Measurements from ENCODE around the gene PLD1. TPM values are rescaled to one million over a fixed set of nuclear protein-coding genes. Genes with fewer than 3 reads are reported as not detected.

The PLD1 gene
- total RNA-seq, 3 donors from 2014 or later: 0.52 to 1.3 (median 0.66) TPM

DNA sequence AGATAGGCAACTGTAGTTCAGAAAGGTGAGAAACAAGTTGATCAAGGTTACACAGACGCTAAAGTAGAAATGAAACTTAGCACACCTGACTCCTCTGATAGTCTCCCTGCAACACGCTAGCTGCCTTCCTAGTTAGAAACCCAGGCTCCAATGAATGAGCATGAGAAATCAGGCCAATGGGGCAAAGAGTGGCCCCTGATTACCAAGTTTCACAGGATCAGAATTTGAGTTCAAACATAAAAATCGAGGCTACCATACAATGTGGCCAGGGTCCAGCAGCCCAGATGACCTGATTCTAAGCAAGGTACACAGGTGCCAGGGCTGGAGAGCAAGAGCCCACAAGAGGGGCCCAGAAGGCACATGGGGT is 7.7 kb downstream of the PLD1 start:
- Mint-ChIP-seq H3K4me1 (ENCODE audit: low read depth) (no peaks in the 10 kb centered on the region), H3K27me3 (ENCODE audit: low read depth) (peaks cover 2% of the 10 kb centered on the region), H3K9me3 (no peaks in the 10 kb centered on the region), H3K4me3 (no peak overlapping the region), H3K36me3 (ENCODE audit: insufficient read depth) (no peaks in the 10 kb centered on the region)
- DNase-seq: no peak
- no peak for ATAC-seq

DNA sequence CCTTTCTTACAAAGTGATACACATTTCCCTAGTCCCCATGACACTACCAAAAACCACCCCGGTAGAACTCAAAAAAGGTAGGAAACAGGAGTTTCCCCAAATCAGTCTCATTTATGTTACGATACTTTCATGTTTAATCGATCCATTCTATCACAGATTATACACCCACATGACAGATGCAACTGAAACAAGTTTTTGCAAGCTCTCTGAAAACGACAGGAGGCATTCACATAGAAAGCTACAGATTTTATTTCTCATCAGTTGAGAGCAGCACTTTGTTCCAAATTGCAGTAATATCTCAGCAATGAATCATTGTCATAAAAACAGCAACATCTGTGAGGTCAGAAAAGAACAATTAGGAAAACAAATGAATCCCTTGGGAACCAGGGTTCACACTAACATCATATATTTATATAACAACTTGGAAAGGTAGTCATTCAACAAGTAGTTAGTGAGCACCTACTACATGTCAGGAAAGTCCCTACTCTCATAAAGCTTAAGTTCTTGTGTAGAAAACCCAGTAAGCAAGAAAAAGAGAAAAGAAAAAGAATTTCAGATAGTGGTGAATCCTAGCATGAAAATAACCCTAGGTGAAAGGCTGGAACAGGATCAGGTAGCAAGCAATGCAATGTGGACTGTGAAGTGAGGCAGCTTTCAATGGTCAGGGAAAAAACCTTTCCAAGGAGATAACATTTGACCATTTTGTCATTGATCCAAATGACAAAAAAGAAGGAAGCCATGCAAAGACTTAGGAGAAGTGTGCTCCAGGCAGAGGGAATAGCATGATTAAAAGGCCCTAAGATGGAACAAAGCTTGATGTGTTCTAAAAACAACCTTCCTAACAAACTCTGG is 8.3 kb downstream of the PLD1 start:
- Mint-ChIP-seq H3K4me1 (ENCODE audit: low read depth) (no peaks in the 10 kb centered on the region), H3K36me3 (ENCODE audit: insufficient read depth) (no peaks in the 10 kb centered on the region), H3K4me3 (no peak overlapping the region), H3K9me3 (no peaks in the 10 kb centered on the region), H3K27me3 (ENCODE audit: low read depth) (peaks cover 2% of the 10 kb centered on the region)
- DNase-seq (no peak), ATAC-seq (peak; percentile 27 to 43)

DNA sequence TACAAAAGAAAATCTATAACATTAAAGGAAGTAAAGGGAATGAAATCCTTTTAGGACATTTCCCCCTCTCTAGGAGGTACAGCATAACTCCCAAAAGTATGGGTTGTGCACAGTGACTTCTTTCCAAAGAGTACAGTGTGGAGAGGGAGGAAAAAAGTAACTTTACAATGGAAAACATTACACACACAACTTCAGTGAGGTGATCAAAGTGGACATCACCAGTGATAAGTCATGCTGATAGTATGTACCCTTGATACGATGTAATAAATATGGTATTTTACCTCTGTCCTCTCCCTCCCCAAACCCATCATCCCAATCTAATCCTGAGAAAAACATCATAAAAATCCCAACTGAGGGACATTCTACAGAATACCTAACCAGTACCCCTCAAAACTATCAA is 10.8 kb downstream of the PLD1 start:
- Mint-ChIP-seq H3K4me3 (no peak overlapping the region), H3K27me3 (ENCODE audit: low read depth) (peaks cover 2% of the 10 kb centered on the region), H3K4me1 (ENCODE audit: low read depth) (no peaks in the 10 kb centered on the region), H3K36me3 (ENCODE audit: insufficient read depth) (no peaks in the 10 kb centered on the region), H3K9me3 (no peaks in the 10 kb centered on the region)
- DNase-seq: no peak
- no peak for ATAC-seq

DNA sequence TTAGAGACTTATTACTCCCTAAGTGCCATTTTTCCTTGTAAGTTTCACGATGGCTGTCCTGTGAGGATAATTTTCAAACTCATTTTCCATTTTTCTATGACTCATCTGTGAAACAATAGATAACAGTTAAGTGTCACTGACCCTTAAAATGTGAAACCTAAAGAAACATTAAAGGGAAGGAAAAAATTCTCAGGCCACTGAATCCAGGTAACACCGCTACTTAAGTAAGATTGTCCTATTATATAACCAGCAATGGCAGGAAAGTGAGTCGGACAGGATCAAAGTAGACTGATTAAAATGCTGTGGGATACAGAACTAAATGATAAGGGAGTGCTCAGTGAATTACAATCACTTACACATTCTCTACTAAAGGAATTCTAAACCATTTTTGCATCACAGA is 12.4 kb downstream of the PLD1 start:
- ATAC-seq (no peak), DNase-seq (no peak)
- no peaks in the 10 kb centered on the region for H3K9me3 Mint-ChIP-seq
- H3K27me3 Mint-ChIP-seq (ENCODE audit: low read depth): no peaks in the 10 kb centered on the region
- H3K36me3 Mint-ChIP-seq (ENCODE audit: insufficient read depth): no peaks in the 10 kb centered on the region
- H3K4me3 Mint-ChIP-seq: no peak overlapping the region
- H3K4me1 Mint-ChIP-seq (ENCODE audit: low read depth): no peaks in the 10 kb centered on the region

DNA sequence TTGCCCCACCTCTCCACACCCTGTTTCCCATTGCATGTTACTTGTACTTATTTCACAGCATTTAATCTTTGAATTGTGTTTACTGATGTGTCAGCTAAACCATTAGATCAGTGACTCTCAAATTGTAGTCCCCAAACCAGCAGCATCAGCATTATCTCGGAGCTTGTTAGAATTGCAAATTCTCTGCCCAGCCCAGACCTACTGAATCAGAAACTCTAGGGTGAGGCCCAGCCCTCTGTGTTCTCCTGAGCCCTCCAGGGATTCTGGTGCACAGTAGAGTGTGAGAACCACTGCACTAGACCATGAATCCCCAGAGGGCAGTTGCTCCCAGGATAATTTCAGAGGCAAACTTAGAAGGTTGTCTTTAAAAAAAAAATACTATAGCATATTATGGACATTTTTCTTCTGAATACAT is 13.0 kb downstream of the PLD1 start:
- ATAC-seq: no peak
- Mint-ChIP-seq H3K4me3 (no peak overlapping the region), H3K9me3 (no peaks in the 10 kb centered on the region), H3K4me1 (ENCODE audit: low read depth) (no peaks in the 10 kb centered on the region), H3K36me3 (ENCODE audit: insufficient read depth) (no peaks in the 10 kb centered on the region), H3K27me3 (ENCODE audit: low read depth) (no peaks in the 10 kb centered on the region)
- no peak for DNase-seq

DNA sequence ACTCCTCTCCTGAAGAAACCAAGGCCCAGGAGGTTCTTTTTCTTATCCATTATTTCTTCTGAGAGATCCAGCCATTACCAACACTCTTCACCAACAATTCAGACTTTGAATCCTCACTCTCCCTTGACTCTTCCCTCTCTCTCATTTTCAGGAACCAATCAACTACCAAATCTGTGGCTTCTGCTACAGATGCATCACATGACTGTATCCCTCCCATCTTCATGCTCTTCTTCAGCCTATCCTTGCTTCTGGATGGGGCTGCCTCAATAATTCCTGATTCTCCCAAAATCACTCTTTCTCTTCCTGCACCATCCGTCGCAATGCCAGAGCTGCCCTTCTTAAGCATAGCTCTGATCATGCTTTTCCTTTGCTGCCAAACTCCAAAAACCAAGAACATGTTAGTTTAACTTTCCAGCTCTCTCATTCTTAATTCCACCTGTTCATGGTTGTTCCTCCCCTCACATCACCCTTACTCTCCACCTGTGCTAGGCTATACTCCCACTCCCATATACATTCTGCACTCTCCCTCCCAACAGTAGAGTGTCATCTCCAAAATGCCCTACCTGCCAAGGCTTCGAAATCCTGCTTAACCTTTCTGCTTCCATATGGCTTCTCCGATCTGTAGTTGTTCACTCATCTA is 13.5 kb downstream of the PLD1 start:
- no peak for ATAC-seq
- no peaks in the 10 kb centered on the region for H3K27me3 Mint-ChIP-seq (ENCODE audit: low read depth)
- no peak for DNase-seq
- no peak overlapping the region for H3K4me3 Mint-ChIP-seq
- H3K9me3 Mint-ChIP-seq: no peaks in the 10 kb centered on the region
- H3K4me1 Mint-ChIP-seq (ENCODE audit: low read depth): no peaks in the 10 kb centered on the region
- no peaks in the 10 kb centered on the region for H3K36me3 Mint-ChIP-seq (ENCODE audit: insufficient read depth)

DNA sequence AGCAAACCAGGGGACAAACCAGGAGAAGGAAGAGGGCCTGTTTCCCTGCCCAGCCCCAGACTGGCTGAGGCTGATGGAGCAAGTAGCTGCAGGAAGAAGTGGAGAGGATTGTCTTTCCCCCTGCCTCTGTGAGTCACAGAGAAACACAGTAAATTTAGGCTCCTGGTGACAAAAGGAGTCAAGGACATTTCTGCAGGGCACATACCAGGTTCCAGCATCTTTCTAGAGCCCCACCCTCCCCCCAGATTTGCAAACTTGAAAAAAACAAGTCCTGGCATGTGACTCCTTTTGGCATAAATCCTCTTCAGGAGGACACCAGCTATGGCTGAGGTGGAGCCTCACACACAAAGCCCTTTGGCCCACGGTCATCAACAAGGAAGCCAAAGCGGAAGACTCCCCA is 17.8 kb downstream of the PLD1 start:
- no peaks in the 10 kb centered on the region for H3K27me3 Mint-ChIP-seq (ENCODE audit: low read depth)
- ATAC-seq: no peak

DNA sequence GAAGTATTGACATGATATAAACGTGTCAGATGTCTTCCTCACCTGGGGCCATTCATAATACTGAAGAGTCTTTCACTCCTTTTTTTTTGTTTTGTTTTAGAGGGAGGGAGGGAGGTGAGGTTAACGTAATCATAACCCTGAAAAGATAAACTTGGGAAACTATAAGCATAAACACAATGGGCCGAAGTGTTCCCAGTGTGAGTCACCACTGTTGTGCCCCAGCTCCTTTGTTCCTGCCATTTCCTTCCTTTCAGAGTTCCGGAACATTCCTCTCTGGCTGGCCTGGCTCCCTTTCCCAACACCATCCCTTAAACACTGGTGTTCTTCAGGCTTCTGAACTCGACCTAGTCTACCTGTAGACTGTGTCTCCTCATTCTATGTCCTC is 18.6 kb downstream of the PLD1 start:
- Mint-ChIP-seq H3K9me3 (no peaks in the 10 kb centered on the region), H3K27me3 (ENCODE audit: low read depth) (no peaks in the 10 kb centered on the region), H3K4me3 (no peak overlapping the region), H3K4me1 (ENCODE audit: low read depth) (no peaks in the 10 kb centered on the region), H3K36me3 (ENCODE audit: insufficient read depth) (no peaks in the 10 kb centered on the region)
- DNase-seq (no peak), ATAC-seq (no peak)

More for the DNA sequence above, 17.8 kb downstream of the PLD1 start:
- Mint-ChIP-seq H3K4me3 (no peak overlapping the region), H3K9me3 (no peaks in the 10 kb centered on the region), H3K4me1 (ENCODE audit: low read depth) (no peaks in the 10 kb centered on the region), H3K36me3 (ENCODE audit: insufficient read depth) (no peaks in the 10 kb centered on the region)
- no peak for DNase-seq

DNA sequence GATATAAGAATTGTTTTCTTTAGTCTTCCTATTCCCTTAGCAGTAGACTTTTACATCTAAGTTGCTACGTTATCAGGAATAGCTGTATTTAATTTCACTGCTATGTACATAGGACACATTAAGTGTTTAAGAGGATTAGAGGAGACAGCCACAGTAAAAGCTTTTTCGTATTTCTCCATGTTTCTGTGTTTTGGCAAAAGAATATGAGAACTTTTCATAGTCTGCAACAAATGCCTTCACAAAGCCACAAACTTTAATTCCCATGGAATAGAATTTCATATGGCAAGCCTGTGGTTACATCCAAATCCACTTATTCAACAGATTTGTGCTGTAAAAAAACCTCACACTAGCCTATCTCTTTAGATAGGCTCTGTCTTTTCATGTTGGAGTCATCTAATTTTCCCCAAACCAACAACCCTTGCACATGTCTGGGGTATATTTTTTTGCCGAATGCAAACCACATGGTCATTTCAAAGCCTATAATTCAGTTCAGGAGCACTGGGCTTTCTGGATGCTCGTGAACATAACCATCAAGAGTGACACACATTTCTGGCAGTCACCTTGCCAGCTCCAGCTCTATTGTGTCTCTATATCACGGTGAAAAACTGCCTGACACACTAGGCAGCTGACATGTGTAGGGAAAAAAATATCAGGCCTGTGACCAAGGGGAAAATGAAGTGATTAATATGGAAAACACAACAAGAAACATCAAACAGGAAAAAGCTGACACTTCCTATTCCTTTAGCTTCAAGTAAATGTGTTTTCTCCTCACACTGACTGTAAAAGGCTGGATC is 19.2 kb downstream of the PLD1 start:
- H3K27me3 Mint-ChIP-seq (ENCODE audit: low read depth): no peaks in the 10 kb centered on the region
- DNase-seq (no peak), ATAC-seq (no peak)
- no peaks in the 10 kb centered on the region for H3K36me3 Mint-ChIP-seq (ENCODE audit: insufficient read depth)
- H3K4me1 Mint-ChIP-seq (ENCODE audit: low read depth): no peaks in the 10 kb centered on the region
- no peak overlapping the region for H3K4me3 Mint-ChIP-seq
- no peaks in the 10 kb centered on the region for H3K9me3 Mint-ChIP-seq

DNA sequence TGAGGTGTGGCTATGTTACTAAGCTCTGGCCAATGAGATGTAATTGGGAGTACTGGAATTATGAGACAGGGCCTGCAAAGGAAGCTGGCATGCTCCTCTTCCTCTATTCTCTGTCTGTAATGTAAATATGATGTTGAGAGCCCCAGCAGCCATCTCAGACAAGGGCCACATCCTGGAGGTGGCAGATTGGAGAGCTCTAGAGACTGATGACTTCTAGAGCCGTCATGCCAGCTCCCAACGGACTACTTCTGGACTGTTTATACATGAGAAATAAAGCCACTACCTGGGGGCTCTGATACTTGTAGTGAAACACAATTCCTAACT is 19.7 kb downstream of the PLD1 start:
- Mint-ChIP-seq H3K36me3 (ENCODE audit: insufficient read depth) (no peaks in the 10 kb centered on the region), H3K27me3 (ENCODE audit: low read depth) (no peaks in the 10 kb centered on the region), H3K9me3 (no peaks in the 10 kb centered on the region), H3K4me1 (ENCODE audit: low read depth) (no peaks in the 10 kb centered on the region), H3K4me3 (no peak overlapping the region)
- DNase-seq: no peak
- ATAC-seq: no peak

DNA sequence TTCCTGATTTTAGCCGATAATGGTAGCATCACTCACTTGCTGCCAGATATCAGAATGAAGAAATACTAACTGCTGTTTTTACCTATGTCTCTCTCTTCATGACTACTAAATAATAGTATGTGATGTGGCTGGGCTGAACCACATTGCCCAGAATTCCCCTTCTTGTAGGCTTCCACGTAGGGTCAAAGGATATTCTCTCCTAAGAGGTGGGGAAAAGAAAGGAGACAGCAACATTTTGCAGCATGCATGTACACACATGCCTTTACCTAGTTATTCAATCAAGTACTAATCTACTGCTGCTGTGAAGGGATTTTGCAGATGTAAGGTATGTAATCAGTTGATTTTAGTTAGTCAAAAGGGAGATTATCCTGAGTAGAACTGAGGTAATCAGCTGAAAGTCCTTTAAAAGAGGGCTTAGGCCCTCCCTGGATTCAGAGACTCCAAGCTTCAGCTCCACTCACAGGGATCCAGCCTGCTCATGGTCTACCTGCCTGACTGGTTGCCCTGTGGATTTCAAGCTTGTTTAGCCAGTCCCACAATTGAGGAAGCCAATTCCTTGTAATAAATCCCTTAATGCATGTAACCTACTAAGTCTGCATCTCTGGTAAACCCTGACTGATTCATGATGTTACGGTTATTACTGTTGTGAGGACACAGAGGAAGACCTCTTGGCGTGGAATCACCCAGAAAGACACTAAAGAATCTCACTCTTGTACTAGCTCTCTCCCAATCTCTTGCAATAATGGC is 20.4 kb downstream of the PLD1 start:
- Mint-ChIP-seq H3K27me3 (ENCODE audit: low read depth) (no peaks in the 10 kb centered on the region), H3K4me1 (ENCODE audit: low read depth) (no peaks in the 10 kb centered on the region), H3K9me3 (no peaks in the 10 kb centered on the region), H3K36me3 (ENCODE audit: insufficient read depth) (no peaks in the 10 kb centered on the region), H3K4me3 (no peak overlapping the region)
- no peak for DNase-seq
- ATAC-seq: no peak

DNA sequence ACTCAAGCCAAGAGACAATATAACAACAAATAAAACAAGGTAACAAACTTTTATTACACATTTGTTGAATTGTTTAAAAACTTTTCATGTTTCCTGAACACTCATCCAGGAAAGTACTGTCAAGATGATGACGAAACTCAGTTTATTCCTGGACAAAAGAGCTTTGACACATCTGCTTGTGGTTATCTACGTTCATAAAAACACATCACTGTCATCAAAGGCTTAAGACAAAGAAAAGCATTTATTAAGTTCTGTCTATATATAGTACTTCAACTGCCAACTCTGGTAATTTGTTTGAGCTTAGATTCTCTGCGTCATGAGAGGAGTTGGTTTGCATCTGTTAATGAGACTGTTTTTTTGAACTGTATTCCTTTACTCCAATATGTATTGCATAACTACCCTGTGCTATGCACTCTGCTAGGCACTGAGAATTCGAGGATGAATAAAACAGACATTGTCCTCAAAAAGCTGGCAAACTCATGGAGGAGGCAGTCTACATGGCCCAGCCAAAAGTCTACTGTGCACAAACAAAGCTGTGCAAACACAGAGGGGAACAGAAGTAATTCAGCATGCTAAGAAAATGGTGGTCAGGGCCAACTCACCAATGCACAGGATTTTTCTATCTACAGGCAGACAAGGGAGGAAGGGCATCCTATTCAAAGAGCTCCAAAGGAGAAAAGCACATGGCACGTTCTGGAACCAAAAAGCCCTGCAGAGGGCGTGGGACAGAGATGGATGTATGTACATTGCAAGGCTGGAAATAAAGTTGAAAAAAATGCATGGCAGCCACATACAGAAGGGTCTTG is 21.5 kb downstream of the PLD1 start:
- Mint-ChIP-seq H3K4me1 (ENCODE audit: low read depth) (no peaks in the 10 kb centered on the region), H3K9me3 (no peaks in the 10 kb centered on the region), H3K4me3 (no peak overlapping the region), H3K36me3 (ENCODE audit: insufficient read depth) (no peaks in the 10 kb centered on the region), H3K27me3 (ENCODE audit: low read depth) (peaks cover 4% of the 10 kb centered on the region)
- DNase-seq (no peak), ATAC-seq (no peak)

DNA sequence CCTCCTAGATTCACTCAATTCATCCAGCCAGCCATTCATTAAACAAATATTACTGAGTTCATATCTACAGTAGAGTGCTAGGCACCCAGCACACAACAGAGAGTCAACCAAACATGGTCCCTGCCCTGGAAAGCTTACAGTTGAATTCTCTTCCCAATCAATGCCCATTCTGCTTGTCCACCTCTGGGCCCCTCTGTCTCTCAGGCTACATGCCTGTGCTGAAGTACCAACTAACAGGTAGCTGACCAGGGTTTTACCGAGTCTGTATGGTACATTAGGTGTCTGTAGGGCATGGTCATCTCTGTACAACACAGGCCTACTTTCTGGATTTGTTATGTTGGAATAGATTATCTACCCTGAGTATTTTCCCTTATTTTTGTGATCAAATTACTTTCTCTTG is 23.3 kb downstream of the PLD1 start:
- DNase-seq (no peak), ATAC-seq (no peak)

DNA sequence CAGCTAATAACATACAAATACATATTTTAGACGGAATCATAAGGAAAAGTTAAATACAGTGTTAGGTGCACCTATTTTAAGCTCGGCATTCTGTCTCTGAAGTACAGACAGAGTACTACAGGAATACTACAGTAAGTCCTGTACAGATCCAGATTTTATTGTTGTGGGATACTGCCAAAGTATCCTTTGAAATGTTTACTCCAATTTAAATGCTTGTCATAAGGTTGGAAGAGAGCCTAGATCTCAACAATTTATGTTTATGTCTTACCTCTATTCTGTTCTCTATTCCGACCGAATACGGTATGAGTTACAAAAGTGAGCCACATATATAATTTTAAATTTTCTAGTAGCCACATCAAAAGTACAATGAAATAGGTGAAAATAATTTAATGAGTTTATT is 25.3 kb downstream of the PLD1 start:
- Mint-ChIP-seq H3K4me1 (ENCODE audit: low read depth) (no peaks in the 10 kb centered on the region), H3K9me3 (no peaks in the 10 kb centered on the region), H3K27me3 (ENCODE audit: low read depth) (peaks cover 4% of the 10 kb centered on the region), H3K4me3 (no peak overlapping the region), H3K36me3 (ENCODE audit: insufficient read depth) (no peaks in the 10 kb centered on the region)
- ATAC-seq (no peak), DNase-seq (no peak)

More for the DNA sequence above, 23.3 kb downstream of the PLD1 start:
- H3K27me3 Mint-ChIP-seq (ENCODE audit: low read depth): peaks cover 4% of the 10 kb centered on the region
- H3K4me1 Mint-ChIP-seq (ENCODE audit: low read depth): no peaks in the 10 kb centered on the region
- no peak overlapping the region for H3K4me3 Mint-ChIP-seq
- no peaks in the 10 kb centered on the region for H3K9me3 Mint-ChIP-seq
- no peaks in the 10 kb centered on the region for H3K36me3 Mint-ChIP-seq (ENCODE audit: insufficient read depth)

All from activated T-cell treated with anti-CD3 and anti-CD28 coated beads, Interleukin-2, amount 50 U/mL, for 4 hours (primary cell).